Osteocyte (in vitro differentiated cells): ENCODE results near the gene OTX2. TPM values are rescaled to one million over a fixed set of nuclear protein-coding genes. Genes with fewer than 3 reads are reported as not detected.

Experiments used
- DNase-seq: peaks from one replicate; pipeline ENCODE4 v3.0.0; 2021; ENCODE audit warnings: mixed read lengths; ENCODE audit not compliant: unreplicated experiment; ENCODE audit errors: extremely low spot score
- H3K27ac Mint-ChIP-seq: one replicate; pipeline ENCODE4 v1.8.0; 2021; ENCODE audit warnings: mild to moderate bottlenecking, mixed read lengths; ENCODE audit not compliant: unreplicated experiment
- H3K27me3 Mint-ChIP-seq: one replicate; pipeline ENCODE4 v1.8.0; 2021; ENCODE audit warnings: mixed read lengths; ENCODE audit not compliant: unreplicated experiment
- H3K36me3 Mint-ChIP-seq: one replicate; pipeline ENCODE4 v1.8.0; 2021; ENCODE audit warnings: mixed read lengths; ENCODE audit not compliant: unreplicated experiment
- H3K4me1 Mint-ChIP-seq: one replicate; pipeline ENCODE4 v1.8.0; 2021; ENCODE audit warnings: mixed read lengths; ENCODE audit not compliant: unreplicated experiment
- H3K4me3 Mint-ChIP-seq: one replicate; pipeline ENCODE4 v1.8.0; 2021; ENCODE audit warnings: mild to moderate bottlenecking, moderate library complexity, mixed read lengths; ENCODE audit not compliant: unreplicated experiment
- H3K9me3 Mint-ChIP-seq: one replicate; pipeline ENCODE4 v1.8.0; 2021; ENCODE audit warnings: mixed read lengths; ENCODE audit not compliant: unreplicated experiment
- total RNA-seq: library from RNA; stranded (reverse); gene quantifications from 2 replicates; pipeline ENCODE4 v1.2.1, GENCODE V29; 2021
- TF ChIP-seq, protein P1 (sequence below): fragments of 200-600 bp; sonication (generic); IDR thresholded peaks from 2 replicates; pipeline ENCODE4 v1.5.0; 2021; ENCODE audit warnings: antibody characterized with exemption, mild to moderate bottlenecking, moderate library complexity

Gene OTX2
- total RNA-seq, 1 donor from 2014 or later, result not detected

DNA sequence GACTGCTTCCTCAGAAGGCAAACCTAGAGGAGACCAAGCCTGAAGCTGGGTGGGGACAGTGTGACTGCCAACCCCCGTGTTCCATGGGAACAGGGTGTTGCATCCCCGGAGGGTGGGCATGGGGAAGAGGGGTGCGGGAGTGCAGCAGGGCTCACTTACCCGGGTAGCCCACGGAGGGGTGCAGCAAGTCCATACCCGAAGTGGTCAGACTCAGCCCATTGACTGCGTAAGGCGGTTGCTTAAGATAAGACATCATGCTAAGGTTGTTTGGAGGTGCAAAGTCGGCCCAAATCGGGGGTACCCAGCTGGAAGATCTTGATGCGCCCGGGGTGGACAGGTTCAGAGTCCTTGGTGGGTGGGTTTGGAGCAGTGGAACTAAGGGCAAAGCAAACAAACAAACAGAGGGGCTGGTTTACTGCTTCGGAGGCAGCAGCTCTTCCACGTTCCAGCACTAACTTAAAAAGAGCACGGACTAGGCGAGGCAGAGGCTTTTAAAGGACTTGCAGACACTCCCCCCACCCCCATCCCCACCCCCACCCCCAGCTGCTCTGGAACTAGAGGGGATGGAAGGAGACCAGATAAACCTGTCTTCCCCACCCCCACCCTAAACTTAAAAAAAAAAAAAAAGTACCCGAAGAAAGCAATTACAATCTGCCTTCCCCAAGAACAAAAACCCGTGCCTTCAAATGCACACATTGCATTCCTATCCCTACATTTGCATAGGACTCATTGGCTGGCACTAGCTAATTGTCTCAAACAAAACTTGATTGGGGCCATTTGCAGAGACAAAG is 4.9 kb downstream of the OTX2 start:
- peaks cover 3% of the 10 kb centered on the region for H3K36me3 Mint-ChIP-seq
- peaks cover 24% of the 10 kb centered on the region for H3K4me1 Mint-ChIP-seq
- H3K27me3 Mint-ChIP-seq, result peaks cover 91% of the 10 kb centered on the region
- no peak for DNase-seq
- TF ChIP-seq, protein P1, sequence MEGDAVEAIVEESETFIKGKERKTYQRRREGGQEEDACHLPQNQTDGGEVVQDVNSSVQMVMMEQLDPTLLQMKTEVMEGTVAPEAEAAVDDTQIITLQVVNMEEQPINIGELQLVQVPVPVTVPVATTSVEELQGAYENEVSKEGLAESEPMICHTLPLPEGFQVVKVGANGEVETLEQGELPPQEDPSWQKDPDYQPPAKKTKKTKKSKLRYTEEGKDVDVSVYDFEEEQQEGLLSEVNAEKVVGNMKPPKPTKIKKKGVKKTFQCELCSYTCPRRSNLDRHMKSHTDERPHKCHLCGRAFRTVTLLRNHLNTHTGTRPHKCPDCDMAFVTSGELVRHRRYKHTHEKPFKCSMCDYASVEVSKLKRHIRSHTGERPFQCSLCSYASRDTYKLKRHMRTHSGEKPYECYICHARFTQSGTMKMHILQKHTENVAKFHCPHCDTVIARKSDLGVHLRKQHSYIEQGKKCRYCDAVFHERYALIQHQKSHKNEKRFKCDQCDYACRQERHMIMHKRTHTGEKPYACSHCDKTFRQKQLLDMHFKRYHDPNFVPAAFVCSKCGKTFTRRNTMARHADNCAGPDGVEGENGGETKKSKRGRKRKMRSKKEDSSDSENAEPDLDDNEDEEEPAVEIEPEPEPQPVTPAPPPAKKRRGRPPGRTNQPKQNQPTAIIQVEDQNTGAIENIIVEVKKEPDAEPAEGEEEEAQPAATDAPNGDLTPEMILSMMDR, result no peak
- no peak overlapping the region for H3K4me3 Mint-ChIP-seq
- H3K27ac Mint-ChIP-seq, result no peak overlapping the region
- H3K9me3 Mint-ChIP-seq, result no peaks in the 10 kb centered on the region

GRCh38 chr14:56803816-56804535 is 6.3 kb downstream of the OTX2 start:
- Mint-ChIP-seq H3K36me3 (no peaks in the 10 kb centered on the region), H3K4me1 (peaks cover 13% of the 10 kb centered on the region), H3K9me3 (no peaks in the 10 kb centered on the region), H3K27ac (no peak overlapping the region), H3K4me3 (no peak overlapping the region), H3K27me3 (peaks cover 93% of the 10 kb centered on the region)
- TF ChIP-seq, protein P1, result no peak
- no peak for DNase-seq

GRCh38 chr14:56801920-56802319 is 8.4 kb downstream of the OTX2 start:
- Mint-ChIP-seq H3K4me1 (no peaks in the 10 kb centered on the region), H3K27me3 (peaks cover 88% of the 10 kb centered on the region), H3K9me3 (no peaks in the 10 kb centered on the region), H3K27ac (no peak overlapping the region), H3K36me3 (no peaks in the 10 kb centered on the region), H3K4me3 (no peak overlapping the region)
- DNase-seq, result no peak
- TF ChIP-seq, protein P1, result no peak

- TF ChIP-seq, protein P1, result no peak
- Mint-ChIP-seq H3K4me1 (no peaks in the 10 kb centered on the region), H3K27me3 (peaks cover 82% of the 10 kb centered on the region), H3K9me3 (no peaks in the 10 kb centered on the region), H3K27ac (no peak overlapping the region), H3K4me3 (no peak overlapping the region), H3K36me3 (no peaks in the 10 kb centered on the region)
- DNase-seq, result no peak
Measured at GRCh38 chr14:56799343-56799645, 11.0 kb downstream of the OTX2 start.
